SW480 (cell line): ENCODE measurements around the gene UBR4.
"Not testable (repeated sequence)": the region's sequence is repeated elsewhere in the genome, so short reads cannot be mapped to it uniquely, and the experiment has no call there.

Experiments used
- DNase-seq: peaks from one replicate; pipeline ENCODE4 v3.0.0-alpha.2; 2016; ENCODE audit warnings: low spot score

Gene UBR4

DNA sequence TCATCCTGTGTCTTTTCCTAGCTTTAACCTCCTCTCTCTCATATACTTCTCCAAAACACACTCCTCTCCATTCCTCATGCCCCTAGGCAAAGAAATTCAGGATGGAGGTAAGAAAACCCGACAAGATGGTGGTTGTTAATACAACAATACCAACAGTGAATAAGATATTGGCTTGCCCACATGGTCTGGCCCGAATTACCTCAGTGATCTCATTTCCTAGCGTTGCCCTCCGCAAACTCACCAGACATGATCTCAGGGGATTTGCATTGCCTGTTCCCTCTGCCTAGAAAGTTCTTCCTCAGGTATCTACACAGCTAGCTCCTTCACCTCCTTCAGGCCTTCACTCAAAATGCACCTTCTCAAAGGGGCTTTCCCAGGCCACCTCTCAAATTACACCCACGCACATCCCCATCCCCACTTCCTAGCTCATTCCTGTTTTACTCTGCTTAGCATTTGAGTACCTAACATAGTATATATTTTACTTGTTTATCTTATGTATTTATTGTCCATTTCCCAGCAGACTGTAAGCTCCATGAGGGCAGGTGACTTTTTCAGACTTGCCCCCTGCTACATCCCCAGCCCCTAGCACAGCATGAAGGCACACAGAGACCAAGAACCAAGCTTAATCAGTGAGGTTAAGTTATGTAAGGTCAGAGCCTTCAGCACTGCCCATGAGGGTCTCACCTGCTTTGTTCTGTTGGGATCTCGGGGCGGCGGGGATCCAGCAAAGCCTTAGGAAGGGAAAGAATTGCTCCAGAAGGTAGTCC, 10.2 kb upstream of the UBR4 start:
- DNase-seq: no peak

DNA sequence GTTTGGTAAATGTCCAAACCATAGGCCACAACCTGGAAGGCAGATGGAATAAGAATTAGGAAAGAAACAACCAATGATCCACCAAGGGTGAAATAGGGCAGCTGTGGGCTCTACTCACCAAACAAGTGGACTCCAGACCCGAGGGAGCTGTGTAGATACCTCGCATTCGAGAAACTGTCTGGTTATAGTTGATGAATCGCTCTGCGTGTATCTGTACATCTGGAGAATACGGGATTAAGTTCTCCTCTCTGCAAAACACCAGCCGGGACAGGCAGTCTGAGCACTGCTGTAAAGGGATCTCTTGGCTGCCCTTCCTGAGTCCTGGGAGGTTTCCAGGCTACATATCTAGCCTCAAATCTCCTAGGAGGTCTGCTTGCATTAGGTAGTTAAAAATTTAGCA, 9.4 kb upstream of the UBR4 start:
- DNase-seq: no peak

DNA sequence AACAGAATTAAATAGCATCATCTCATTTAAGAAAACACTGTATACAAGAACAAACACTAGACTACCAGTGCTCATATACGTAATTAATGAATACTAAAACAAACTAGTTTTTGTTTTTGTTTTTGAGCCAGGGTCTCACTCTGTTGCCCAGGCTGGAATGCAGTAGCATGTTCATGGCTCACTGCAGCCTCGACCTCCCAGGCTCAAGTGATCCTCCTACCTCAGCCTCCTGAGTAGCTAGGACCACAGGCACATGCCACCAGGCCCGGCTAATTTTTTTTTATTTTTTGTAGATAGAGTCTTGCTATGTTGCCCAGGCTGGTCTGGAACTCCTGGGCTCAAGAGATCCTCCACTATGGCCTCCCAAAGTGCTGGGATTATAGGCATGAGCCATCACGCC, 6.5 kb upstream of the UBR4 start:
- not testable (repeated sequence) for DNase-seq

DNA sequence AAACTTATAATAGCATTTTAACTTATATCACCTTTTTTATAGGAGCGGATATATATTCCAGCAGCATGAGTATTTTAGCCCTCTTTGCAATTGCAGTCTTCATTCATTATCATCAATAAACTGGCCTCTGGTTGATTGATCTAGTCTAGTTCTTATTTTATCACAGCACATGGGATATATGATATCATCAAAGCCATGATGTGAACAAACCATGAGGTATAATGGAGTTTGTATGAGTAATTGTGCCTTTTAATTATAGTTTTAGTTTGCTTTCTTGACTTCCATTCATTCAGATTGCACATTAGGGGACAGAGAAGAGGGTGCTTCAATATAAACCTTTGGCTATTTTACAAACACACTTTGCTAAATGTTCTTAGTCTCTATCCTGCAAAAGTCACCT, 3.5 kb upstream of the UBR4 start:
- no peak for DNase-seq

DNA sequence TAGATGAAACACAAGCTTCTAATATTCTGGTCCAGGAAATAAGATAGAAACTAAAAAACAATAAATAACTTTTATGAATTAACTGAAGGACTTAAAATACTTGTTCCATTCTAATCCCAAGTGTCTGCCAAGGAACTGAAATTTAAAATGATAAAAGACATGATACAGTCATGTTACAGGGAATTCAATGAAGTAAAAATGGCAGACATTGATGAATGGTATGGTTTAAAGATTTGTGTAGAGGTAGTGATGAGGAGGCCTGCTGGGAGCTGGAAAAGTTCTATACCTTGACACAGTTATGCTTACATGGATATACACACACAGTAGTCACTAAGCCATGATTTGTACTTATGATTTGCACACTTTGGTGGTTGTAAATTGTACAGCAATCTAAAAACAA, 2.1 kb upstream of the UBR4 start:
- DNase-seq: no peak

DNA sequence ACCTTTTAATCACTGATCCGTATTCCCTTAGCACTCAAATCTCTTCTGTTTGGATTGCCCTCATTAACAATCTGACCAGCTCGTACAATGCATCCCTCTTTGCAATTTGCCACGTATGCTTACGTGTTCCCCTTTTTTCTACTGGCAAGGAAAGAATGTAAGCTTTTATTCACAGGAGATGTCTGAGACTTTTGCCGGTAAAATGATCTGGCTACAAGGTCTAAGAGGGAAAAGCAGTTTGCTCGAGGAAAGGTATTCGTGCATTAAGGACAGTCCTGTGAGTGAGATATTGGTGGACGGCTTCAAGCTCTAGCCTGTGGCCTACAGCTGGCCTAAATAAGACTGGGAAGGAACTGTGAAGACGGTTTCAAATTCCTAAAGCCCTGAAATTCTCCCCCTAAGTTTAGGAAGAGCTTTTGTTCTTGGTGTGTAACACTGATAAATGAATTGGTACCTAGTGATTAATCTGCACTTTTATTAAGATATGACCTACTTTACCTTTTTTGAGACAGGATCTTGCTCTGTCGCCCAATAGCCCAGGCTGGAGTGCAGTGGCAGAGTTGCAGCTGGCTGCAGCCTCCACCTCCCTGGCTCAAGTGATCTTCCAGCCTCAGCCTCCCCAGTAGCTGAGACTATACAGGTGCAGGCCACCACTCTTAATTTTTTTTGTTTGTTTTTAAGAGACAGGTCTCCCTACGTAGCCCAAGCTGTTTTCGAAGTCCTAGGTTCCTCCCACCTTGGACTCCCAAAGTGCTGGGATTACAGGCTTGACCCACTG, 895 bp upstream of the UBR4 start:
- DNase-seq: peak; percentile 14

DNA sequence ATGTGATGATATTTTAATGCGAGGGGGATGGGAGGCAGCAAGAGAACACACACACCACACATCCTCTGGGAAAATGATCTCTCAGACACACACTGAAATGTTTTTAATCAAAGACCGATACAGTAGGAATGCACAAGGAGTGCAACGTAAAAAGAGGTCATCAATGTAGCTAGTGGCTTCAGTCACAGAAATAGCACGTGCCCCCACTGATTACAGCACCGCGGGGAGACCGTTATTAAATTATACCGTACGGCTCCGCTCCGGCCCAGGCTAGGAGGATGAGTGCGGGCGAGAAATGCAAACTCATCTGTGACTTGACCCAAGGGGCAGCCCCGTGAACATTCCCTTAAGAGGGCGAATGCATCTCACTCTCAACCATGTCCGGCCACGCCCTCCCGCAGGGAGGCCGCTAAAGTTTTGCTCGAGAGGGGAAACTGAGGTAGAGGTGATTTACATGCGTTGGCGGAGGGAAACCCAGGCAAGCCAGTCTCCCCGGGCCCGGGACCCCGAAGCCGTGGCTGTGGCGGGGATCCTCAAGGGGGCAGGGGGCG, 552 bp downstream of the UBR4 start:
- DNase-seq: peak; percentile 46

DNA sequence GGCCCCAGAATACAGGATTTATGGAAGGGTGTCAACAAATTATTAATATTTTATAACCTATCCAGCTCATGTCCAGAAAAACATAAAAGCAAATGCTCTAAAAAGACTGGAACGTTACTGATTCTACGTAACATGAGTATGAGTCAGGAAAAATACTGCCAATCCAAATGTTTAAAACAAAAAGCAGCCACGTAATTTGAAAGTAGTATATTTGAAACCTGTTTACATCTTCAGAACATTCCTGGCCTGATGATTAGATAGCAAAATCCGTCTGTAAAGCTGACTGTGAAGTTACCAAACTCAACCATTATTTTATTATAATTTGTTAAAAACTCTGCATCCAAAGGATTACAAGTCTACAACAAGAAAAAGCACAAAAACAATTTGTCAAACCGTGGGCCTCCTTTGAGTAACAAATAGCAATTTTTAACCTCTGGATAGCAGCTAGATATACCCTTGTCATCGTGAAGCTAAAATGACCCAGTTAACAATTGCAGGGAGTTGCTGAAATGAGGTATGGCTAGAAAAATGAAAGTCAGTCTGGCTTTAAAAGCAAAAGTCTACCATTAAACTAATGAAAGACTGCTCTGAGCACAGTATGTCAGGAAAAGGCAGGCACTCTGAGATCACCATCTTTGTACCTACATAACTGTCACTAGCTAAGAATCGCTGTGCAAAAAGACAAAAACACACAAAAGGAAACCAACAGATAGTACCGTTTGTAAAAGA, 1.2 kb downstream of the UBR4 start:
- no peak for DNase-seq

DNA sequence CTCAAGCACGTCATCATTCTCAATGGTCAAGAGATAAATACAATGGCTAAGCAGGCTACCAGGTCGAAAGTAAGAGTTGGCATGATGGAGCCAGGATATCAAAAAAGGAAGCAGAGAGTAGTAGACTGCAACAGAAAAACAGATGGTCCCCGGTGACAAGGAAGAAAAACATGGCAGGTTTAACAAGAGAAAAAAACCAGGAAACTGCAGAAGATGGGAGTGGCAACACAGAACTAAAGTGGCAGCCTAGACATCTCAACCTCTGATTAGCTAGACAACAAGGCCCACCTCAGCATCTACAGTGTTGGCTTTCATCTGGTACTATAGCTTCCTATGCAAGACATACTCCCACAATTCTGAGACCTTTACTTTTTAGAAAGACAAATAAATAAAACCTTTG, 3.1 kb downstream of the UBR4 start:
- DNase-seq: no peak

DNA sequence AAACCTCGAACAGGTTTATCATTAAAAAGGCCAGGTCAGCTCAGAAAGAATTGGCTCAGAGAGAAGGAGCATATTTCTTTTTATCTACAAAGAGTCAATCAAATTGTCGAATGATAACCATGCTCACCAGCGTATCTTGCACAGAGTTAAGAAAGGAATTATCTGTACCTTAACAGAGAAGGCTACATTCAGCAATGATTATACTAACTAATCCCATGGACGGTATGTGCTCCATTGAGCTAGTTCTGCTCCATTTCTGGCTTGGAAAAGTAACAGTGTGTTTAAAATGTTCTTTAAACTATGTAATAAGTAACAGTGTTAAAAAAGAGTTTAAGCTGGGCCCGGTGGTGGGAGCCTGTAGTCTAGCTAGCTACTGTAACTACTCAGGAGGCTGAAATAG, 4.2 kb downstream of the UBR4 start:
- DNase-seq: no peak

DNA sequence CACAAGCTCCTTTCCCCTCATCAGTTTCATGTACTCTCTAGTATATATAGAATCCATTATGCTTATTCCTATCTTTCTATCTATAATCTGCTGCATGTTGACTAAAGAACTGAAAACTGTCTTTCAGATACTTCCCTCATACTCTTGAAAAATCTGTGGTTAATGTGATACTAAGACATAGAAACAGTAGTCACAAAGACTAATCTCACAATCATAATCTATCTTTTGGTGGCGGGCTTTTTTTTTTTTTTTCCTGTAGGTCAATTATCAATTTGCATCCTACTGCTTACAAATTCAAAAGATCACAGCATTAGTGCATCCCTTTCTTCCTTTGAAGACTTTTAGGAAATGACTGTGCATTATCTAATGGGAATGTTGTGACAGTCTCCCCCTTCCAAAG, 4.7 kb downstream of the UBR4 start:
- no peak for DNase-seq

DNA sequence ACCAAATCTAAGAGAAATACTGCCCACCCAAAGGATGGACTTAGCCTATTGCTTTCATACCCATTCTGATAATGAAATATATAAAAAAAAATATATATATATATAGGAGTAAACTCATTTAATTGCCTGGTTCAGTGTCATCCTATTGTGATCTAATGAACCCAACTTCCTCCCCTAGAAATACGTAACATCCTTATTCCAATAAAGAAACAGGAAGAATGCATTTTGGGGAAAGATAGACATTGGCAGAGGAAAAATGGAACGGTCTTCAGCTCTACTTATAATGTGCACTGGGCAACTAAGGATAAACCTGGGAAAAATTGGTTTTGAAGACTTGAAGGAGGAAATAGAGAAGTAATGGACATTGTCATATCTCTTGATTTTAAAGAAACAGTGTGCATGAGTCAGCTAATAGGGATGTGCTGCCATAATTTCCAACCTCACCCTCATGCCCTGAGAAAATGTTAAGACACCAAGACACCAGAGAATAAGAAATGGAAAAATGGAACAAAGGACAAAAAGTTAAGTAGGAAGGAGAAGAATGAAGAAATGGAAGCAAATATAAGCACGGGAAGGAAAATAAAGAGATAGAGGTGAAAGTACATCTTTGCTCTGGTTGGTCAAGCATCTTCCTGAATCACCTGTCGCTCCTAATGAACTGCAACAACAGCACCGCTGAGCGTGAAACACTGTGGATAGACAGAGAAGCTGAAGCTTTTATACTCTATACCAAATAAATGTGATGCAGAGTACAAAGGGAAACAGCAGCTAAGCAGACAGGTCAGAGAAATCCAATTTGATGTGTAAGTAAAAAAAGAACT, 5.4 kb downstream of the UBR4 start:
- DNase-seq: no peak

DNA sequence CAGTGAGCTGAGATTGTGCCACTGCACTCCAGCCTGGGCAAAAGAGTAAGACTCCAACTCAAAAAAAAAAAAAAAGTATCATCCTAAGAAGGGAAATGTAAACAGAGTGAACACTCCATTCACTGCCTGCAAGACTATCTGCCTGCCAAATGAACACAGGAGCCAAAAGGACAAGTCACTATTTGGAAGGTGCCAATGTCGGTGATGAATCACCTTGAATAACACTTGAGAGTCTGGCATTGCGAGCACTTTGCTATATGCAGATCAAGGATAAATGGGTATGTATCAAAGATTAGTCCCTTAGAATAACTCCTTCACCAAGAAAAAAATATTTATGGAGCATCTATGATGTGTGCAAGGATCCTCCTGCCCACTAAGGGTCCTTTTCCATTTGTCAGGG, 6.6 kb downstream of the UBR4 start:
- DNase-seq: no peak

DNA sequence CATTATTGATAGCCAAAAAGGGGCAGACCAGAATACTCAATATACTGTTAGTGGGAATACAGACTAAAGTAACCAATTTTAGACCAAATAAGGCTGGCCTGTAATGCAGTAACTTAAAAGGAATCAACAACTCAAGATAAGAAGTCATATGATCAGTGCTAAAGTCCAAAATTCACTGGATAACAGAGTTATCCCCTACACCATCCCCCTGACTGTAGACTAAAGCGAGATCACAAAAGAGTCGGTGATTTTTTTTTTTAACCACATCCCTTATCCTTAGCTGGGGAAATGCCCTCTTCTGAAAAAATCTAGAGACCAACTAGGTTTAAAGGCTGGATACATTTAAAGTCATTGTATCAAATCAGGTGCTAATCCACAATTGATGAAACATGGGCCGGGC, 7.7 kb downstream of the UBR4 start:
- DNase-seq: no peak

DNA sequence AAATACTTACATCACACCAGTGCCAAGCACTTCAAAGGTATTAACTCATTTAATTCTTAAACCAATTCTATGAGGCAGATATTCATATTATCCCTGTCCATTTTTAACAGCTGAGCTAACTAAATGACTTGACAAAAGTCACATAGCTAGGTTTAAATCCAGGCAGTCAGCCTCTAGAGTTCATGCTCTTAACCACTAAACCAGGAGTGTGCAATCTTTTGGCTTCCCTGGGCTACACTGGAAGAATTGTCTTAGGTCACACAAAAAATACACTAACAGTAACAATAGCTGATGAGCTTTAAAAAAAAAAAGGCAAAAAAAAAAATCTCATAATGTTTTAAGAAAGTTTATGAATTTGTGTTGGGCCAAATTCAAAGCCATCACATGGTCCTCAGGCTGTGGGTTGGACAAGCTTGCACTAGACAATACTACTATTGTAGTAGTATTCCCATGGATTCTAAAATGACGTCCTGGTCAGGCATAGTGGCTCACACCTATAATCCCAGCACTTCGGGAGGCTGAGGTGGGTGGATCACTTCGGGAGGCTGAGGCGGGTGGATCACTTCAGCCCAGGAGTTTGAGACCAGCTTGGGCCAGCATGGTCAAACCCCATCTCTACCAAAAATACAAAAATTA, 10.0 kb downstream of the UBR4 start:
- no peak for DNase-seq

DNA sequence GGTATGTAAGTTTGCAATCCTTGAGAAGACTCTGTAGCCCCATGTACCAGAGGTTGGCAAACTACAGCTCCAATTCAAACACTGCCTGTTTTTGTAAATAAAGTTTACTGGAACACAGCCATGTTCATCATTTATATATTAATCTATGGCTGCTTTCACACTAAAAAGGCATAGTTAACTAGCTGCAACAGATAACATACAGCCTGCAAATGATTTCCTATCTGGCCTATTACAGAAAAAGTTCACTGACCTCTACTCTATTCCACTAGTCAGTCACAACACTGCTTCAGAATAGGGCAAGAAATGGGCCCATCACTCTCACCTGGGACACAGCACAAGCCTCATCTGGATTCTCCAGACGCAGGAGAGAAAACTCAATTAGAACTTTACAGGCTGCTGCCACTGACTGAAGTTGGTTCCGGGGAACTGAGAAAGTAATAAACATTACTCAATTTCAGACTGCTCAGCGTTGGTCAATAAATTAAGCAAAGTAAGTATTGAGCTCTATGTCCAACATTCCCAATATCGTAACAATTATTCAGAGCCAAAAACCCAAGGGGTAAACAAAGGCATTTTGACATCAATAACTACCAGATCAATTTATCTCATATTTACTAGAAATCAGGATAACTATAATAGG, 10.6 kb downstream of the UBR4 start:
- DNase-seq: no peak

DNA sequence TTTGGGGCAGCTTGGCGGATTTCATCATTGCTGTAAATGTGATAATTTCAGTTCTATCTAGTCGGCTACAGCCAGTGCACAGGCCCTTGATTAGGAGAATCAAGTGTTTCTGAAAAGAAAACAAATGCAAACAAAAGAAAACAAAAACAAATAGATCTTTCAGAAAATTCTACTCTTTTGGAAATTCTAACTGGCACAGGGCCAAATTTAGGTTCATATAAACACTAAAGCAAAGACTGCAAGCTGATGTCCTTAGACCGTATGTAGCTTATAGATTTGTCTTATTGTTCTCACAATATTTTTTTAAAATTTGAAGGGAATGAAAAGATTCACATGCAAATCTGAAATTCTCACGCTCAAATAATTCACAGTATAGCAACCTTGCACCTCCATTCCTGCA, 11.2 kb downstream of the UBR4 start:
- no peak for DNase-seq

DNA sequence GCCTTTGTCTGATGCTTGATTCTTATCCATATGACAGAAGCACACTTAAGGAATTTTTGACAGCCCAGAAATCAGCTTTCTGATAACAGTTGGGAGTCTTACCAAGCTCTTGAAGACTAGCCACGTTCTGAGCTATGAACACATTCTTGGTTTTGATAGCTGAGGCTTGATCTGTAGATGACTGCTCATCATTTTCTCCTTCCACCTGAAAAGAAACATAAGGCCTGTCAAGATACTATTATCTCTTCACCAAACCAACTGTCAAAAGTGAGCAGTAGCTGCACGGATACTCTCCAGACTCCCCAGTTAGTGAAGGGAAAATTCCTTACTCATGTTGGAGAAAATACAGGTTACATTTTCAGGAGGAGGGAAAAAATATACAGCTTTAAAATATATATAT, 12.2 kb downstream of the UBR4 start:
- DNase-seq: no peak

DNA sequence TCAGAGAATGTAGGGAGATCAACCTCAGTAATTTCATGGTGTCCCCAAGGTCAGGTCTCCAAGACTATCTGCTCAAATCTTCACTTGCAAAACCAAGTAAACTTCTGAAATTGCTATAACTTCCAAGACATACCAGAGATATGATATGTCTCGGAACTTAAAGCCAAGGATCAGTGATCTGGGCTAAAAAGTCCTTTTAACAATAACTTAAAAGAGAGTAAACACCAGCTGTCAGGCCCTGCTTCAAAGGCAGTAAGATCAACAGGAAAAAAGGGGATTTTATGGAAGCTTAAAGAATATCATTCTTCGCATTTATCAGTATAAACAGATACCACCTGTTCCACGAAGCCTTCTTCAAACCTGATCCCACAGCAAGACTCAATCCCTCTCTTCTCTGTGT, 13.7 kb downstream of the UBR4 start:
- DNase-seq: no peak

DNA sequence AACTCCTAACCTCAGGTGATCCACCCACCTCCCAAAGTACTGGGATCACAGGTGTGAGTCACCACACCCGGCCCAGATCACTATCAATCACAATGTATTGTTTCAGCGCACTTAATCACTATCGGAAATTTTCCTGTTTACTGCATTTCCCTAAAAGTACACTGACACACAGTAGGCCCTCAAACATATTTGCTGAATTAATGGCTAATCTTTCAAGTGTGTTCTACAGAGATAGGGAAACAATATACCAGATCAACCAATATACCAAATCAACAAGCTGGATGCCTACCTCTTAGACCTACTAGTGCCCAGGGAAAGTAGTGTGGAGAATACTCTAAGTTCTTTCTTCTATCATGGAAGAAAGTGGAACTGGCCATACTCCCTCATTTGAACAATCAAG, 17.1 kb downstream of the UBR4 start:
- no peak for DNase-seq

DNA sequence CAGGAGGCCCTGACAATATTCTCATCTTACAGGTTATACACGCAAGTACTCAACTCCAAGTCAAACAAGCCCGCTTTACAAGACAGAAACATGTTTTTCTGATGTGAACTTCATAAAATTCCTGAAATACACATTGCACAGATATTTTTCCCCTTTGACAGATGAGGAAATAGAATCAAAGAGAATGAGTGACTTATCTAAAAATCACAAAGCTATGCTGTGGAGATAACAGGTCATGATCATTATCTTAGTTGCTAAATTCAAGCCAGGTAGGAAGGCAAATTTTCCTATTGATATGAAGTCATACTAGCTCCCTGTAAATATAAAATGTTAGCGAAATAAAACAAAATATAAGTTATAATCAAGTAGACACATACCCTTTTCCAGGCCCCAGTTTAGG, 18.3 kb downstream of the UBR4 start:
- DNase-seq: no peak
